Fibroblast of mammary gland (primary cell): ENCODE measurements around the gene NPTXR.

Source experiments
- DNase-seq: peaks from one replicate; pipeline ENCODE4 v3.0.0-alpha.2; 2010; ENCODE audit warnings: low read depth
- H3K4me3 ChIP-seq: 2 replicates; pipeline ENCODE4 v1.5.1; 2011; ENCODE audit warnings: low read depth, mild to moderate bottlenecking, low read length, moderate library complexity; ENCODE audit not compliant: control insufficient read depth
- TF ChIP-seq, protein P1 (sequence below): conservative IDR thresholded peaks from 2 replicates; pipeline ENCODE4 v1.5.1; 2011; ENCODE audit warnings: low read depth, low read length, inconsistent platforms; ENCODE audit not compliant: control insufficient read depth, insufficient read depth

NPTXR gene

GRCh38 chr22:38798496-38798895 is 45.3 kb downstream of the NPTXR start:
- no peak overlapping the region for H3K4me3 ChIP-seq
- TF ChIP-seq, protein P1, sequence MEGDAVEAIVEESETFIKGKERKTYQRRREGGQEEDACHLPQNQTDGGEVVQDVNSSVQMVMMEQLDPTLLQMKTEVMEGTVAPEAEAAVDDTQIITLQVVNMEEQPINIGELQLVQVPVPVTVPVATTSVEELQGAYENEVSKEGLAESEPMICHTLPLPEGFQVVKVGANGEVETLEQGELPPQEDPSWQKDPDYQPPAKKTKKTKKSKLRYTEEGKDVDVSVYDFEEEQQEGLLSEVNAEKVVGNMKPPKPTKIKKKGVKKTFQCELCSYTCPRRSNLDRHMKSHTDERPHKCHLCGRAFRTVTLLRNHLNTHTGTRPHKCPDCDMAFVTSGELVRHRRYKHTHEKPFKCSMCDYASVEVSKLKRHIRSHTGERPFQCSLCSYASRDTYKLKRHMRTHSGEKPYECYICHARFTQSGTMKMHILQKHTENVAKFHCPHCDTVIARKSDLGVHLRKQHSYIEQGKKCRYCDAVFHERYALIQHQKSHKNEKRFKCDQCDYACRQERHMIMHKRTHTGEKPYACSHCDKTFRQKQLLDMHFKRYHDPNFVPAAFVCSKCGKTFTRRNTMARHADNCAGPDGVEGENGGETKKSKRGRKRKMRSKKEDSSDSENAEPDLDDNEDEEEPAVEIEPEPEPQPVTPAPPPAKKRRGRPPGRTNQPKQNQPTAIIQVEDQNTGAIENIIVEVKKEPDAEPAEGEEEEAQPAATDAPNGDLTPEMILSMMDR = no peak
- DNase-seq = no peak

- no peak overlapping the region for H3K4me3 ChIP-seq
- TF ChIP-seq, protein P1 = no peak
- peak; percentile 36 for DNase-seq
Observed at GRCh38 chr22:38796262-38796957, 47.4 kb downstream of the NPTXR start.

- TF ChIP-seq, protein P1 = no peak
- DNase-seq = no peak
- H3K4me3 ChIP-seq = no peak overlapping the region
Observed at GRCh38 chr22:38795569-38795968, 48.3 kb downstream of the NPTXR start.

DNA sequence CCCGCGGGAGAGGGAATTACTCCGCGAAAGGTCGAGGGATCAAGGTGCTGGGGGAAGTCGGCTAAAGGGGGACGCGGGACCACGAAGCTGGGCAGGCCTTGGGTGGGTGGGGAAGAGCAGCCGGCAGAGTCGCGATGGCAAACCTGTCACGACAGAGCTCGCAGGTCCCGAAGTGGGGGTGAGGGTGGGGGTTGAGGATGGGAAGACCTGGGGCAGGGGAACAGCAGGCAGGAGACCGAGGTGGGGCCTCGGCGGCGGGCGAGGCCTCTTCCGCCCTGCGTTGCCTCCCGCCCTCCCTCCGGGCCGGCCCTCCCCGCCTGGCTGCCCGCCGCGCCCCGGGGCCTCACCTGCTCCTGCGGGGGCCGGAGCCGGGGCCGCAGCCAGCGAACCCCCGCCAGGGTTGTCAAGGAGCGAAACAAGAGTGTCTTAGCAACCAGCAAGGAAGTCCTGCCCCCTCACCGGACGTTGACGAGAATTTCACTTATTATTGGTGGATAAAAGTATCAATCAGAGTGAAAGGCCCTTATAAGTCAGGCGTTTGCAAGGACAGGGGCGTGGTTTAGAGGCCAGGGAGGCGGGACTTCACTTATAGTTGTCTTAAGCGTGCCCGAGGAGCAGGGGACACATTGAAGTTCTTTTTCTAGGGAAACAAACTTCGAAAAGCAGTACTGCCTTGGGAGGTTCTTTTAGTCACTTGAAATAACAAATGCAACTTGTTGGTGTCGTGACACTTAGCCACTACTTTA is 49.9 kb downstream of the NPTXR start, which contains the start of gene DNAL4:
DNAL4 (minus strand) TSS at position 423 of the 746 bp plus-strand sequence. CDS start 11,412 bp downstream, outside the sequence.
- TF ChIP-seq, protein P1 = no peak
- peak; percentile 99 for DNase-seq

DNA sequence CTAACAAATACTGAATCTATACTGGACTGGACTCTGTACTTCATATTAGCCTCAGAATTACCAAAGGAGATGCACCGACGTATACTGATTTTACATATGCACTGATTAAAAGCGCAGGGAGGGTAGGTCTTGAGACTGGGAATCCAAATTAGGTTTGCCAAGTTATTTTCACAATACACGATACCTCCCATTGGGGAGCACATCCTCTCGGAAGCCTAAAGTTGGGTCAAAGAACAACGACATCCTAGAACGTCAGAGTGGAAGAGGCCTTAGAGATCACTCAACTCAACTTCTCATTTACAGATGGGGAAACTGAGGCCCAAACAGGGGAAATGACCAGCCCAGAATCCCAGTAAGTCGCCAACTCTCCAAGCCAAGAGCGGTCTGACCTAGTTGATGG is 50.5 kb downstream of the NPTXR start:
- TF ChIP-seq, protein P1 = no peak
- peak overlapping the region; percentile 73 for H3K4me3 ChIP-seq
- peak; percentile 7 for DNase-seq

More for the DNA sequence above, 49.9 kb downstream of the NPTXR start, which contains the start of gene DNAL4:
- peak within 1 kb of the TSS; percentile 73 for H3K4me3 ChIP-seq

GRCh38 chr22:38792833-38793232 is 51.0 kb downstream of the NPTXR start:
- TF ChIP-seq, protein P1 = no peak
- peak; percentile 35 for DNase-seq
- peak overlapping the region; percentile 73 for H3K4me3 ChIP-seq
